Stimulated activated CD8-positive, alpha-beta memory T cell treated with anti-CD3 and anti-CD28 coated beads, Interleukin-4, amount 100 ng/mL, for 24 hours (primary cell): ENCODE measurements around the gene KIF2C.
A peak's percentile ranks its signal among the peaks of the same experiment; 100 is the strongest.
"Not testable (repeated sequence)": the region's sequence is repeated elsewhere in the genome, so short reads cannot be mapped to it uniquely, and the experiment has no call there.

Experiments
- DNase-seq: peaks from one replicate; pipeline ENCODE4 v3.0.0-alpha.2; 2020; ENCODE audit warnings: low read depth

The KIF2C gene

GRCh38 chr1:44798481-44799365 lies 59.1 kb downstream of the KIF2C start:
- DNase-seq = no peak

DNA sequence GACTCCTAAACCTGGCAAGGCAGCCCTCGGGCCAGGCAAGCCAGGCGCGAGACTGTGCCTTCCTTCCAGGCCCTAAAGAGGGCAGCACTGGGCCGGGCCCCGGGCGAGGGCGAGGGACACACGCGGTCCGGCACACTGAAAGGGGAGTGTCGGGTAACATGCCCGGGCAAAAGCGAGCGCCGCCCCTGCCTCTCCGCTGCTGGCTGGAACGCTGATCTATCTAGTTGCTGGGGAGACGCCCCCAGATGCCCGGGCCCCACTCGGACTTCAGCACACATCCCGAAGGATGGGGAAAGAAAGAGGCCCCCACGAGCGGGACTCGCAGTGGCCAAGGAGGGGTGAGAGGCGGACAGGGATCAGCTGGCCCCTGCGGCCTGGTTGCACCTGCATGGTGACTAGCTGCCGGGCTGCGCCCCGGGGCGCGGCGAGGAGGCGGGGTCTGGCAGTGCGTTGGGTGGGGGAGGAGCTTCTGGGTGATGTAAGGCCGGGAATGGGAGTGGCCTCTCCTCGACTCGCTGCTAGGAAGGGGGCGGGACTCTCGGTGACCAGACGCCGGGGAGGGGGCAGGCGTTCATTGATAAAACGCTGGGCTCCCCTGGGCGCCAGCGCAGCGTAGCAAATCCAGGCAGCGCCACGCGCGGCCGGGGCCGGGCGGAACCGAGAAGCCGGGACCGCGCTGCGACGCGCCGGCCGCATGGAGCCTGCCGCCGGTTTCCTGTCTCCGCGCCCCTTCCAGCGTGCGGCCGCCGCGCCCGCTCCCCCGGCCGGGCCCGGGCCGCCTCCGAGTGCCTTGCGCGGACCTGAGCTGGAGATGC lies 60.3 kb downstream of the KIF2C start, which contains the start of gene PLK3:
Gene PLK3, plus strand, starts transcription at position 608 of the 815 bp plus-strand sequence. Its CDS starts 87 bp downstream, at position 695.
- DNase-seq = peak; percentile 97

- no peak for DNase-seq
Measured at GRCh38 chr1:44801491-44802305, 62.1 kb downstream of the KIF2C start.

DNA sequence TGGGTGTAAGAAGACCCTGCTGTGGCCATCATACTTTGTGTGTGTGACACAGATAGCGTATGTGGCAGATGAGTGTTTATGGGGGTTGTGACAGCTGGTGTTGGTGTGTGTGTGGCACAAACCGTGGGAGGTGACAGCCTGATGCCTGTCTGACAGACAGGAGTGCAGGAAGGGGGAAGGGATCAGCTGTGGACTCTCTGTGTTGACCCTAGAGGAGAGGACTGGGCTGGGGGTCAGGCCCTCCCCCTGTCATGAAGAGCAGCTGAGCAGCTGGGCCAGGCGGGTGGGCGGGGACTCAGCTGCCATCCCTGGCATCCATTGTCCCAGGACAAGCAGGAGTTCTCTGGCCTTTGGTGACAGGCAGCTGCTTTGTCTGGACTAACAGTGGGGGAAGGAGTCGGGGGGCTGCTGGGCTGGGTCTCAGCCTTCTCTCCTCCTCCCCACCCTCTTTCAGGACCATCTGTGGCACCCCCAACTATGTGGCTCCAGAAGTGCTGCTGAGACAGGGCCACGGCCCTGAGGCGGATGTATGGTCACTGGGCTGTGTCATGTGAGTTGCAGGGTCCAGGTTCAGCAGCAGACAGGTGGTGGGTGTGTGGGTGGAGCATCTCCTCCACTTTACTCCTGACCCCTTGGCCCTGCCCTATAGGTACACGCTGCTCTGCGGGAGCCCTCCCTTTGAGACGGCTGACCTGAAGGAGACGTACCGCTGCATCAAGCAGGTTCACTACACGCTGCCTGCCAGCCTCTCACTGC lies 62.8 kb downstream of the KIF2C start:
- DNase-seq = no peak

DNA sequence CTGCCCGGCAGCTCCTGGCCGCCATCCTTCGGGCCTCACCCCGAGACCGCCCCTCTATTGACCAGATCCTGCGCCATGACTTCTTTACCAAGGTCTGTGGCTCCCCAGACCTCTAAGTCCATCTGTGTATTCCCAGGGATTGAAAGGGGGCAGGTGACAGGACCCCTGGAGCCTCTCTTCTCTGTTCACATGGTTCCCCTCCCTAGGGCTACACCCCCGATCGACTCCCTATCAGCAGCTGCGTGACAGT lies 63.4 kb downstream of the KIF2C start:
- no peak for DNase-seq

DNA sequence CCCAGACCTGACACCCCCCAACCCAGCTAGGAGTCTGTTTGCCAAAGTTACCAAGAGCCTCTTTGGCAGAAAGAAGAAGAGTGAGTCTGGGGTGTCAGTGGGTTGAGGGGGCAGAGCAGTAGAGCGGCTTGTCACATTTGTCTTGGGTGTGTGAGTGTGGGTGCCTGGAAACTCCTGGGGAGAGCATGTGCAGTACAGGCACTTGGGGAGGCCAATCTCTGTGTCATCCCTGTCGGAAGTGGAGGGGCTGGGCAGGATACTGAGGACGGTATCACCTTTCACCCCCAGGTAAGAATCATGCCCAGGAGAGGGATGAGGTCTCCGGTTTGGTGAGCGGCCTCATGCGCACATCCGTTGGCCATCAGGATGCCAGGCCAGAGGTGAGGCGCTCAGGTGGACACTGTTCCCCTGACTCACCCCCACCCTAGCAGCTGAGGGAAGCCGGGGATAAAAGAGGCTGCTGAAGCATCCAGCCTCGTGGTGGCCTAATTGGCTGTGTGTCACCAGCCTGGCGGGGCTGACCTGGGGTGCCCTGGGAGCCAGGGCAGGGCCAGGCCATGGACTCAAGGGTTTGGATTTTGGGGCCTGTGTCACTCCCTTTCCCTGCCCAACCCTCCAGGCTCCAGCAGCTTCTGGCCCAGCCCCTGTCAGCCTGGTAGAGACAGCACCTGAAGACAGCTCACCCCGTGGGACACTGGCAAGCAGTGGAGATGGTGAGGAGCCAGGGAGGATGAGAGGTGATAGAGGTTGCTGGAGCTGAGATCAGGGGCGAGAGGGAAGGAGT lies 63.9 kb downstream of the KIF2C start:
- no peak for DNase-seq

GRCh38 chr1:44805311-44806024 lies 65.8 kb downstream of the KIF2C start:
- no peak for DNase-seq

DNA sequence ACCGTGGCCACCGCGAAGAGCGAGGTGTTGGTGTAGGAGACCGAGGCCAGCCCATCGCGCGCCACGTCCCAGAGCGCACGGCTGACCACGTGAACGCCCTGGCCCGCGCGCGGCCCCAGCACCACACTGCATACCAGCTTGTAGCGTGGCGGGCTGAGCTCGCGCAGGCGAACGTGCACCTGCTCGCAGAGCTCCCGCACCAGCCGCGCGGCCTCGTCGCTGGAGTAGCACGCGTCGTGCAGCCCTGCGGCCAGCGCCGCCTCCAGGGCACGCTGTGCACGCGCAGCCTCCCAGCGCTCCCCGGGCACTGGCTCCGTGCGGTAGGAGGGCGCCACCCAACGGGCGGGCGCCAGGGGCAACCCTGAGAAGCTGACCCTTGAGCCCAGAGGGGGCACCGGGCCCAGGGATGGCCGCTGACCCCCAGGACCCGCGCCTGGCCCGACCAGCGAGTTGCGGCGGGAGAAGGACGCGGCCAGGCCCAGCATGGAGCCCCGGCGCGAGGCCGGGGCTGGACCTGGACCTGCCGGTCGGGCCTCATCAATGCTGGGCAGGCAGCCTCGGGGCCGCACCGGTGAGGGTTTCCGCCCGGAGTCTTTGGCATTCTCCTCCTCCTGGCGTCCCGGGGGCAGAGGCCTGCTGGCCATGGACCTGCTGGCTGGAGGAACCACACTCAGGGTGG lies 66.5 kb downstream of the KIF2C start:
- DNase-seq = no peak

GRCh38 chr1:44806704-44807363 lies 67.2 kb downstream of the KIF2C start, which contains the start of gene DYNLT4:
Gene DYNLT4, minus strand, starts transcription at chr1:44807351. Its CDS starts 683 bp downstream, at chr1:44806668.
- no peak for DNase-seq

DNA sequence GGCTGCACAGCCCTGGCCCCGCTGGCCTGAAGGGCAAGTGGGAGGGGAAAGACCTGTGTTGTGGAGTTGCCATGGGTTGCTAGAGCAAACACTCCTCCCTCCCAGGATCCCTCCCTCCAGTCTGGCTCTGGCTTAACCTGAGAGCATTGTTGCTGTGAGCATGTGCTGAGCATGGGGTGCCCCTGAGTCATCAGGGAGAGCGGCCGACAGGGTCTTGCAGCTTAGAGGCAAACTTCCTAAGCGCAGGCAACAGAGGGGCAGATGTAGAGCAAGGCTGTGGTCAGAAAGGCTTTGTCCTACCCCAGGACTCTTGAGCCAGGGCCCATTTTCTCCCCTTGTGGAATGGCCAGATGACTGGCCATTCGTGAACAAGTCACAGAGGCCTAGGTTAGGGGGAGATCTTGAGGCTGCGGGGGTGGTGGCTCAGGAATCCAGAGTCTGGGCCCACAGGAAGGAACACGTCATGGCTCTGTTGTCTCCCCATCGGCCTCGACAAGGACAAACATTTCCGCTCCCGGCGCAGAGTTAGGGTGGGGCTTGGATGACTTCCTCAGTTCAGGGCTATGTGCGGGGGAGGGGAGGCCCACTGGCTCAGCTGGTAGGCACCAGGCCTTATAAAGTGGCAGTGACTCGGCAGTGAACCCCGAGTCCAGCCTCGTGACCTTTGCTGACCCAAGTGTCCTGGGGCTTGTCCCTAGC lies 67.9 kb downstream of the KIF2C start:
- DNase-seq = peak; percentile 79

DNA sequence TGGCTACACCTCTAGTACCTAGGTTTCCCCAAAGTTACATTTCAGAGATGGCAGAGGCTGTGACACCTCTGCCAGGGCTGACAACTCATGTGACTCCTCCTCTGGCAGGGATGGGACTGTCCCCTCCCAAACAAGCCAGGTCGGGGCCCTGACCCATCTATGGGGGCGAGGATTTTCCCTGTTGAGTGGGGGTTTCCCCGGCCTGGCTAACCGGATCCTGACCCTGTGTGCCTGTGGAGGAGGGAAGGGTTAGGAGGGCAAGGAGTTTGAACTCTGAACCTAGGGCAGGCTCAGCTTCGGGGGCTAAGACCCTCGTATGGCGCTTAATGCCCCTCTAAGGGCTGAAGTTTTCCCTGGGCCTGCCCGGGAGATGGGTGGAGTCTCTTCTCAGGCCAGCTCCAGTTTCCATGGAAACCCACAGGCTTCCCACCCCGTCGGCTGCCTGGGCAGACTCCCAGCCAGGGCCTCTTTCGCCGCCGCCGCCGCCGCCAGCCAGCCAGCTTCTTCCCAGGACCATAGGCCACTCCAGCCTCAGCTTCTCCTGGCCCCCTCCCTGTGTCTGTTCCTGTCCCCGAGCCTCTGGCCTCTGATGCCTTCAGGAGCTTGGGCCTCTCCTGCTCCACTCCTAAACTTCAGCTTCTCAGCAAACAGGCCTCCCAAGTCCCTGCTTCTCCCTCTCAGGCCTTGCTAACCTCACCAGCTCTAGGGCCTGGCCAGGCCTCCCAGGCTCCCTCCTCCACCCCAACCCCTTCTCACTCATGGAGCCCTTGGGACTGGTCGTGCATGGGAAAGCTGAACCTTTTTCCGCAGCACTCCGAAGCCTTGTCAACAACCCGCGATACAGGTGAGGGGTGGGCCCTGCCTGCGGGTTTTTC lies 68.7 kb downstream of the KIF2C start, which contains the start of gene BTBD19:
Gene BTBD19, plus strand, starts transcription at position 461 of the 875 bp plus-strand sequence. Its CDS starts 298 bp downstream, at position 759.
- DNase-seq = peak; percentile 63

DNA sequence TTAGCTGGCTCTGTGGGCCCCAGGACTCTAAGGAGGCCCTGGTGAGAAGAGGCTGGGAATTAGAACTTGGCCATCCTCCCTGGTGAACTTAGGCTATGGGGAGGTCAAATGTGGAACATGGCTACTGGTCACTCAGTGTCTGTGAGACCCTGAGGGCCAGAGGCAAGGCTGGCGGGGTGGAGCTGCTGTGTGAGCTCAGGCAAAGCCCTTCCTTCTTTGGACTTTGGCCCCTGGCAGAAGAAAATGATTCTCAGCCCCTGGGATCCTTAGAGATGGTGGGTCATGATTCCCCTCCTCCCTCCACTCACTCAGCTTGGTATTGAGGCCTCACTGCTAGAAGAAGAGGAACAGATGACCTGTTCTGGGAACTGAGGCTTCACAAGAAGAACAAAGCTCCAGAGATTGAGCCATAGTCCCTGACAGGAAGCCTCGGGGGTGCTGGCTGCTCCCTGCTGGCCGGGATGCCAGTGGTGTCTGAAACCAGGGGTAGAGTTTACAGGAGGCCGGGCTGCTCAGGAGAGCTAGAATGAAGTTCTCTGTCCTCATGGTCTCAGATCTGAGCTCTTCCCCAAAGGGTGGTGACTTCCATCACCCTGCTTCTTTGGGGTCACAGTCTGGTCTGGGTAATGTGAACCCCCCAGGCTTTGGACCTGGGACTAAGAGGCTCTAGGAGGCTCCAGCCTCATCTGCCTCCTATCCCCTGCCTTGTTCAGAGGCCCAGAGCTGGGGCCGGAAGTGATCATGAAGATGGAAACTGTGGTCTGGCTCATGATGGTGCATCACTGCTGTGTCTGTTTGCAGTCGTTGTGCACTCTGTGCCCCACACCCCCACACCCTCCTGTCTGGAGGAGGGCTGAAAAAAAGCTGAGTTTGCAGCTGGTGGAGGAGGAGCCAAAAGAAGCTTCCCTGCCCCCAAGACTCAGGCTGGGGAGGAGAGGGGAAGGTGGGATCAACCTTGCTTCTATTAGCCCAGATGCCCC lies 69.6 kb downstream of the KIF2C start:
- peak; percentile 78 for DNase-seq

- DNase-seq = no peak
Measured at GRCh38 chr1:44810101-44810761, 70.6 kb downstream of the KIF2C start.

GRCh38 chr1:44810762-44811105 lies 71.1 kb downstream of the KIF2C start:
- DNase-seq = not testable (repeated sequence)

- DNase-seq = no peak
Measured at GRCh38 chr1:44811234-44811633, 71.6 kb downstream of the KIF2C start.
